Measurements from ENCODE around the gene ELAVL2. TPM values are rescaled to one million over a fixed set of nuclear protein-coding genes. Genes with fewer than 3 reads are reported as not detected.

Gene ELAVL2
- total RNA-seq, 1 experiment from 2014 or later, result 0.18 TPM

DNA sequence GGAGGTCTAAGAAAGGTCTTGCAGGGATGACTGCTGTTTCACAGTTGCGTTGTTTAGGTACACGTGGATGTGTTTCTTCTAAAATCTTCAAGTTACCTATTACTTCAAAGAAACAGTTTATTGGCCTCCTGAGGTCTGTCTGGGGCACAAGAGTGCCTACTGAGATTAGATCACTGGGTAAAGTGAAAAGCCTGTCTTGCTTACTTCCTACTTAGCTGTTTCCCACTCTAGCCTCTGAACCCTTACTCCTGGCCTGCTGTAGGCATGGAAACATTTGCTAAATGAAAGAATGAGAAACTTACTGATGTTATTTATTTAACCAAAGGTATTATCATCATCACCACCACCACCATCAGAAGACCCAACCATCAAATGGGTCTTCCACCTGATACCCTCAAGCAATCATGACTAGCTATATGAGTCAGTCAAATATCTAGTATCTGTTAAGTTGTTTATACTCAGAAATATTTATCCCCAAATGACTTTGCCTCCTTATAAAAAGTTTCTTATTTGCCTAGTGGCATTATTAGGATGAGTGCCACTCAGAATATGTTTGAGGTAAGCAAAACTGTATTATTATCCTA is 92.5 kb downstream of the ELAVL2 start:
- BruUV-seq (replicated peaks), result no TSS peak
- Histone ChIP-seq H3K4me3 (ENCODE audit: low read depth, low read length) (no peak overlapping the region), H3K4me1 (no peaks in the 10 kb centered on the region), H3K27me3 (replicated peaks; ENCODE audit: control insufficient read depth, insufficient read depth, low read length) (no peaks in the 10 kb centered on the region), H3K36me3 (ENCODE audit: control insufficient read depth, insufficient read depth, low read length) (no peaks in the 10 kb centered on the region), H3K9me3 (no peaks in the 10 kb centered on the region)
- Mint-ChIP-seq H3K36me3 (ENCODE audit: insufficient read depth, unreplicated experiment) (no peaks in the 10 kb centered on the region), H3K27ac (ENCODE audit: unreplicated experiment) (no peak overlapping the region), H3K9me3 (ENCODE audit: unreplicated experiment) (no peaks in the 10 kb centered on the region), H3K4me1 (ENCODE audit: low read depth, unreplicated experiment) (no peaks in the 10 kb centered on the region), H3K4me3 (ENCODE audit: unreplicated experiment) (no peak overlapping the region), H3K27me3 (ENCODE audit: insufficient read depth, unreplicated experiment) (no peaks in the 10 kb centered on the region)
- intact Hi-C loops (cut with micrococcal nuclease; ENCODE audit: unreplicated experiment), result no loop called here
- POLR2A ChIA-PET, result no interaction called here
- no peak for DNase-seq
- TF ChIP-seq CTCF (IDR thresholded peaks at IDR 0.05; ENCODE audit: insufficient read depth in 1 of 2, low read depth in 1 of 2, low read length in 1 of 2, severe bottlenecking in 1 of 2, unreplicated experiment in 1 of 2), result no peak
- CTCF ChIA-PET, result no interaction called here

GRCh38 chr9:23731353-23731752 is 94.7 kb downstream of the ELAVL2 start:
- no peak for DNase-seq
- H3K4me3 ChIP-seq (ENCODE audit: low read depth, low read length), result no peak overlapping the region
- Mint-ChIP-seq H3K4me1 (ENCODE audit: low read depth, unreplicated experiment) (no peaks in the 10 kb centered on the region), H3K36me3 (ENCODE audit: insufficient read depth, unreplicated experiment) (no peaks in the 10 kb centered on the region), H3K4me3 (ENCODE audit: unreplicated experiment) (no peak overlapping the region), H3K9me3 (ENCODE audit: unreplicated experiment) (no peaks in the 10 kb centered on the region), H3K27ac (ENCODE audit: unreplicated experiment) (no peak overlapping the region), H3K27me3 (ENCODE audit: insufficient read depth, unreplicated experiment) (no peaks in the 10 kb centered on the region)
- H3K27me3 ChIP-seq (replicated peaks; ENCODE audit: control insufficient read depth, insufficient read depth, low read length), result no peaks in the 10 kb centered on the region
- no peak for TF ChIP-seq CTCF (IDR thresholded peaks at IDR 0.05; ENCODE audit: insufficient read depth in 1 of 2, low read depth in 1 of 2, low read length in 1 of 2, severe bottlenecking in 1 of 2, unreplicated experiment in 1 of 2)
- no peaks in the 10 kb centered on the region for H3K36me3 ChIP-seq (ENCODE audit: control insufficient read depth, insufficient read depth, low read length)
- H3K4me1 ChIP-seq, result no peaks in the 10 kb centered on the region
- no peaks in the 10 kb centered on the region for H3K9me3 ChIP-seq
- CTCF ChIA-PET, result no interaction called here
- intact Hi-C loops (cut with micrococcal nuclease; ENCODE audit: unreplicated experiment), result no loop called here
- POLR2A ChIA-PET, result no interaction called here
- no TSS peak for BruUV-seq (replicated peaks)

GRCh38 chr9:23730364-23730763 is 95.7 kb downstream of the ELAVL2 start:
- intact Hi-C loops (cut with micrococcal nuclease; ENCODE audit: unreplicated experiment), result no loop called here
- no TSS peak for BruUV-seq (replicated peaks)
- Histone ChIP-seq H3K36me3 (ENCODE audit: control insufficient read depth, insufficient read depth, low read length) (no peaks in the 10 kb centered on the region), H3K4me1 (no peaks in the 10 kb centered on the region), H3K4me3 (ENCODE audit: low read depth, low read length) (no peak overlapping the region), H3K9me3 (no peaks in the 10 kb centered on the region), H3K27me3 (replicated peaks; ENCODE audit: control insufficient read depth, insufficient read depth, low read length) (no peaks in the 10 kb centered on the region)
- H3K9me3 Mint-ChIP-seq (ENCODE audit: unreplicated experiment), result no peaks in the 10 kb centered on the region
- H3K27ac Mint-ChIP-seq (ENCODE audit: unreplicated experiment), result no peak overlapping the region
- ChIA-PET CTCF (no interaction called here), POLR2A (no interaction called here)
- no peak overlapping the region for H3K4me3 Mint-ChIP-seq (ENCODE audit: unreplicated experiment)
- no peaks in the 10 kb centered on the region for H3K4me1 Mint-ChIP-seq (ENCODE audit: low read depth, unreplicated experiment)
- no peaks in the 10 kb centered on the region for H3K27me3 Mint-ChIP-seq (ENCODE audit: insufficient read depth, unreplicated experiment)
- DNase-seq, result no peak
- no peak for TF ChIP-seq CTCF (IDR thresholded peaks at IDR 0.05; ENCODE audit: insufficient read depth in 1 of 2, low read depth in 1 of 2, low read length in 1 of 2, severe bottlenecking in 1 of 2, unreplicated experiment in 1 of 2)
- H3K36me3 Mint-ChIP-seq (ENCODE audit: insufficient read depth, unreplicated experiment), result no peaks in the 10 kb centered on the region

Data from Caco-2 (cell line).